Esophagus muscularis mucosa (tissue), 4 donors: Measurements from ENCODE around the gene LRRC10B. TPM values are rescaled to one million over a fixed set of nuclear protein-coding genes. Genes with fewer than 3 reads are reported as not detected.

Experiments used
- DNase-seq: peaks from one replicate; pipeline ENCODE4 v3.0.0-alpha.2; 2017; ENCODE audit errors: extremely low spot score
- H3K27ac ChIP-seq, 4 donors: fragments of 200-600 bp; sonication (generic); replicated peaks in 1 of 4; 1 replicate in 3 of 4; 2 replicates in 1 of 4; pipeline ENCODE4 v1.5.1; 2016 to 2019; ENCODE audit warnings: mild to moderate bottlenecking in 1 of 4
- H3K27me3 ChIP-seq, 4 donors: fragments of 200-600 bp; sonication (generic); one replicate each; pipeline versions ENCODE4 v1.5.1 to v1.6.0; 2016 to 2019
- H3K36me3 ChIP-seq, 4 donors: fragments of 200-600 bp; sonication (generic); one replicate each; pipeline ENCODE4 v1.5.1; 2016 to 2019
- H3K4me1 ChIP-seq, 4 donors: fragments of 200-600 bp; sonication (generic); one replicate each; pipeline ENCODE4 v1.5.1; 2016 to 2019
- H3K4me3 ChIP-seq, 4 donors: fragments of 200-600 bp; sonication (generic); 1 replicate in 2 of 4; 2 replicates in 2 of 4; pipeline ENCODE4 v1.5.1; 2016 to 2019; ENCODE audit warnings: mild to moderate bottlenecking in 4 of 4, moderate library complexity in 1 of 4
- H3K9me3 ChIP-seq, 4 donors: fragments of 200-600 bp; sonication (generic); 1 replicate in 3 of 4; 2 replicates in 1 of 4; pipeline ENCODE4 v1.5.1; 2016 to 2019
- EP300 ChIP-seq: sonication (generic); formaldehyde crosslinking; IDR thresholded peaks from one replicate; pipeline ENCODE4 v1.6.1; 2017; ENCODE audit warnings: antibody characterized with exemption
- POLR2A ChIP-seq: fragments of 450-650 bp; IDR thresholded peaks from one replicate; pipeline ENCODE4 v1.6.1; 2017; ENCODE audit warnings: antibody characterized with exemption, moderate library complexity, mild to moderate bottlenecking, low read depth
- POLR2AphosphoS5 ChIP-seq, 2 donors: sonication (generic); formaldehyde crosslinking; IDR thresholded peaks; one replicate each; pipeline ENCODE4 v1.6.1; 2017; ENCODE audit warnings: antibody characterized with exemption in 2 of 2
- whole genome bisulfite sequencing: methylation state at CpG from one replicate; pipeline ENCODE4 v1.1.5; 2018; 5-methylcytosine and 5-hydroxymethylcytosine counted together
- intact Hi-C: fragments of 100-400 bp; cut with DNase I; formaldehyde crosslinking; loops from one replicate; pipeline ENCODE4 v1.15.1; 2023
- total RNA-seq, 4 donors: library from RNA; depleted of rRNA; stranded (reverse); fragments of >200 nt; gene quantifications; one replicate each; pipeline versions ENCODE4 v1.1.0 to v1.2.1, GENCODE V29; 2016
- TF ChIP-seq, protein P1 (sequence below), 3 experiments: fragments of 200-600 bp in 2 of 3; fragments of 450-650 bp in 1 of 3; sonication (generic) in 2 of 3; IDR thresholded peaks; one replicate each; pipeline ENCODE4 v1.5.1; 2017 to 2019; ENCODE audit warnings: antibody characterized with exemption in 3 of 3, mild to moderate bottlenecking in 2 of 3, moderate library complexity in 1 of 3

LRRC10B gene
- total RNA-seq, 4 donors from 2014 or later: 1.3 to 2.2 (median 2.0) TPM; not detected in 1

DNA sequence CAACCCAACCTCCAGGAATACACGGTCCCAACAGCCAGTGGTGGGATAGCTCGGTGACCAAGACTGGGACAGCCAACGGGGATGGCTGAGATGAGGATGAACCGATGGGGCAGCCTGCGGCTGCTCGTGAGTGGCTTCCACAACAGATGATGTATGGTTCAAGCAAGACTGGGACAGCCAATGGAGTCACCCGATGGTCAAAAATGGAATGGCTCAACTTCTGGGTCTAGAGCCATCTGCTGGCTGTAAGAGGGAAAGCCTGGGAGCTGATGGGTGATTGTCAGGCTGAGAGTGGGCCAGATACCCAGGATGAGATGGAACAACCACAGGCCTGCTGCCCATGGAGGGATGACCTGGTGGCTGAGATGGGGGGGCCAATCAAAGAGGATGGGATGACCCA is 36.8 kb downstream of the LRRC10B start:
- TF ChIP-seq POLR2AphosphoS5 (IDR thresholded peaks at IDR 0.05): no peak
- no peak for TF ChIP-seq POLR2A
- TF ChIP-seq EP300: no peak
- TF ChIP-seq, protein P1, sequence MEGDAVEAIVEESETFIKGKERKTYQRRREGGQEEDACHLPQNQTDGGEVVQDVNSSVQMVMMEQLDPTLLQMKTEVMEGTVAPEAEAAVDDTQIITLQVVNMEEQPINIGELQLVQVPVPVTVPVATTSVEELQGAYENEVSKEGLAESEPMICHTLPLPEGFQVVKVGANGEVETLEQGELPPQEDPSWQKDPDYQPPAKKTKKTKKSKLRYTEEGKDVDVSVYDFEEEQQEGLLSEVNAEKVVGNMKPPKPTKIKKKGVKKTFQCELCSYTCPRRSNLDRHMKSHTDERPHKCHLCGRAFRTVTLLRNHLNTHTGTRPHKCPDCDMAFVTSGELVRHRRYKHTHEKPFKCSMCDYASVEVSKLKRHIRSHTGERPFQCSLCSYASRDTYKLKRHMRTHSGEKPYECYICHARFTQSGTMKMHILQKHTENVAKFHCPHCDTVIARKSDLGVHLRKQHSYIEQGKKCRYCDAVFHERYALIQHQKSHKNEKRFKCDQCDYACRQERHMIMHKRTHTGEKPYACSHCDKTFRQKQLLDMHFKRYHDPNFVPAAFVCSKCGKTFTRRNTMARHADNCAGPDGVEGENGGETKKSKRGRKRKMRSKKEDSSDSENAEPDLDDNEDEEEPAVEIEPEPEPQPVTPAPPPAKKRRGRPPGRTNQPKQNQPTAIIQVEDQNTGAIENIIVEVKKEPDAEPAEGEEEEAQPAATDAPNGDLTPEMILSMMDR (IDR thresholded peaks at IDR 0.05): no peak
- no peak overlapping the region for H3K27ac ChIP-seq
- 95% methylated on average over 6 of the region's 7 CpGs for WGBS
- H3K27me3 ChIP-seq: peaks cover 0 to 69% (median 12%) of the 10 kb centered on the region in 4 donors
- intact Hi-C loops: loop anchor here (10.0 kb wide), 1 partner anchor 79 kb away; no protein-coding TSS in a partner anchor
- peaks cover 5 to 11% (median 9%) of the 10 kb centered on the region in 4 donors for H3K4me1 ChIP-seq
- no peaks in the 10 kb centered on the region for H3K9me3 ChIP-seq
- no peak overlapping the region for H3K4me3 ChIP-seq
- H3K36me3 ChIP-seq: no peaks in the 10 kb centered on the region
- DNase-seq: no peak

DNA sequence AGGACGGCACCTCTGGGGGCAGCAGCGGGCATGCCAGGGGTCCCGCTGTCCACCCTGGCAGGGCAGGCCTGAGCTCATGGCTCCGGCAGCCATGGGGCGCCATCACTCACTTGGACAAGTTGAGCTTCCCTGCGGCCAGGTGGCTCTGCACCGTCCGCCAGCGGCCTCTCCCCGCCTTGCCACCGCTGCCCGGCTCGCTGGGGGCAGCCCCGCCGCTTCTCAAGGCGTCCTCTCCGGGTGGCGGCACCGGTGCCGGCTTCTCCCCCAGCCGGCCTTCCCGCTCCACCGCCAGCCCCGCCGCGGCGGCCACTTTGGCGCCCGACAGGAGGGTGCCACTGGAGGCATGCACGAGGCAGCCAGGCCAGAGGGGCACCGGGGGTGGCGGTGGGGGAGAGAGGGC is 37.4 kb downstream of the LRRC10B start:
- intact Hi-C loops: loop anchor here (10.0 kb wide), 1 partner anchor 79 kb away; no protein-coding TSS in a partner anchor
- no peak for TF ChIP-seq EP300
- TF ChIP-seq, protein P1 (IDR thresholded peaks at IDR 0.05): no peak
- no peak for TF ChIP-seq POLR2AphosphoS5 (IDR thresholded peaks at IDR 0.05)
- no peak for TF ChIP-seq POLR2A
- Histone ChIP-seq H3K36me3 (no peaks in the 10 kb centered on the region), H3K4me3 (no peak overlapping the region), H3K27me3 (peaks cover 0 to 71% (median 12%) of the 10 kb centered on the region in 4 donors), H3K4me1 (peaks cover 5 to 11% (median 9%) of the 10 kb centered on the region in 4 donors), H3K27ac (no peak overlapping the region), H3K9me3 (no peaks in the 10 kb centered on the region)
- WGBS: 89% methylated on average over 25 of the region's 32 CpGs
- no peak for DNase-seq

DNA sequence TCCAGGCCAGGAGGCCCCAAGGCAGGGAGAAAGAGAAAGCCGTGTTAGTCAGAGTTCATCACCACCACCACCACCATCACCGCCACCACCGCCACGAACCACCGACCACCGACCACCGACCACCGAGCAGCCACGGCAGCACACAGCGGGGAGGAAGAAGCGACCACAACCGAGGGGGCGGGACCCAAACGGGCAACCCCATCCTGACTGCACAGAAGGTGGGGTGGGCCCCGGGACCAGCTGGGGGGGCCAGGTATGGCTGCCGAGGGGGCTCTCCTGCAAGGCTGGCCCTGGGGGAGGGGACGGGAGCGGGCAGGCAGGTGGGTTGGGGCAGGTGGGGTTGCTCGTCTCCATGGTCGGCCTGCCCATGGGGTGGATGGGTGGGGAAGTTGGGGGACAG is 38.1 kb downstream of the LRRC10B start:
- no peak for TF ChIP-seq EP300
- TF ChIP-seq POLR2AphosphoS5 (IDR thresholded peaks at IDR 0.05): no peak
- no peak for TF ChIP-seq POLR2A
- TF ChIP-seq, protein P1 (IDR thresholded peaks at IDR 0.05): no peak
- no peak for DNase-seq
- no peak overlapping the region for H3K27ac ChIP-seq
- WGBS: 35% methylated on average over 20 of the region's 20 CpGs
- H3K4me3 ChIP-seq: no peak overlapping the region
- intact Hi-C loops: loop anchor here (10.0 kb wide), 1 partner anchor 78 kb away; no protein-coding TSS in a partner anchor
- no peaks in the 10 kb centered on the region for H3K9me3 ChIP-seq
- no peaks in the 10 kb centered on the region for H3K36me3 ChIP-seq
- peaks cover 0 to 77% (median 12%) of the 10 kb centered on the region in 4 donors for H3K27me3 ChIP-seq
- H3K4me1 ChIP-seq: peaks cover 4 to 11% (median 8%) of the 10 kb centered on the region in 4 donors

DNA sequence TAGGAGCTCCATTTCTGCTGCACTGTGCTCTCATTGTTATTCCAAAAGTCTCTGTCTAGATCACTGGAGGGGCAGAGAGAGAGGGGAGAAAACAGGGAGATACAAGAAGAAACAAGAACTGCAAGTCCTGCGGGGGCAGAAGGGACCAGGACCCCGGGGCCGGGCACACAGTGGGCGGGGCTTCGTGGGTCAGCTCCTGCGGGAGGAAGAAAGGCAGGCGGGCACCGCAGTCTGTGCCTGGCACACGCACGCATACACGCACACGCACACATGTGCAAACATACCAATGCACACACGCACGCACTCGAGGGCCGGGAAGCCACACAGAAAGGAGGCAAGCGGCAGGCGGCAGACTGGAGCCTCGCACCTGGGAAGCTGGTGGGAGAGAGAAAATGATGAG is 38.7 kb downstream of the LRRC10B start:
- intact Hi-C loops: loop anchor here (10.0 kb wide), 1 partner anchor 78 kb away; no protein-coding TSS in a partner anchor

More for the DNA sequence above, 38.7 kb downstream of the LRRC10B start:
- WGBS: 77% methylated on average over 19 of the region's 19 CpGs
- Histone ChIP-seq H3K36me3 (no peaks in the 10 kb centered on the region), H3K4me1 (peaks cover 0 to 7% (median 5%) of the 10 kb centered on the region in 4 donors), H3K27me3 (peaks cover 0 to 80% (median 12%) of the 10 kb centered on the region in 4 donors), H3K27ac (no peak overlapping the region), H3K4me3 (no peak overlapping the region), H3K9me3 (no peaks in the 10 kb centered on the region)
- TF ChIP-seq, protein P1 (IDR thresholded peaks at IDR 0.05): no peak
- TF ChIP-seq POLR2A (no peak), POLR2AphosphoS5 (IDR thresholded peaks at IDR 0.05) (no peak), EP300 (no peak)
- DNase-seq: no peak
